Stimulated activated memory B cell treated with anti-CD40 and anti-IgM and Interleukin-4, amounts not matched to agents 10 μg/mL and 1 μg/mL and 100 μg/mL, for 72 hours (primary cell): ENCODE data around the gene SYT11.
"Not testable (repeated sequence)": the region's sequence is repeated elsewhere in the genome, so short reads cannot be mapped to it uniquely, and the experiment has no call there.

Source experiments
- ATAC-seq: fragments of 150-1000 bp; cut with Tn5 transposase; 2 replicates; pipeline ENCODE4 v1.10.0; 2021
- H3K27ac Mint-ChIP-seq: one replicate; pipeline ENCODE4 v1.8.0; 2022; ENCODE audit warnings: mild to moderate bottlenecking, mixed read lengths
- H3K27me3 Mint-ChIP-seq: one replicate; pipeline ENCODE4 v1.8.0; 2022; ENCODE audit warnings: mixed read lengths
- H3K36me3 Mint-ChIP-seq: one replicate; pipeline ENCODE4 v1.8.0; 2022; ENCODE audit warnings: mixed read lengths
- H3K4me1 Mint-ChIP-seq: one replicate; pipeline ENCODE4 v1.8.0; 2022; ENCODE audit warnings: mixed read lengths
- H3K4me3 Mint-ChIP-seq: one replicate; pipeline ENCODE4 v1.8.0; 2022; ENCODE audit warnings: mild to moderate bottlenecking, moderate library complexity, mixed read lengths
- H3K9me3 Mint-ChIP-seq: one replicate; pipeline ENCODE4 v1.8.0; 2022; ENCODE audit warnings: mixed read lengths

The SYT11 gene

GRCh38 chr1:155859234-155859829 is at the start of gene SYT11:
SYT11 (plus strand) TSS chr1:155859567; CDS start chr1:155859762, 195 bp downstream.
- peaks cover 44% of the 10 kb centered on the region for H3K4me1 Mint-ChIP-seq
- peak within 1 kb of the TSS; percentile 95 for H3K27ac Mint-ChIP-seq
- H3K4me3 Mint-ChIP-seq = peak within 1 kb of the TSS; percentile 86
- no peaks in the 10 kb centered on the region for H3K9me3 Mint-ChIP-seq
- peaks cover 21% of the 10 kb centered on the region for H3K27me3 Mint-ChIP-seq
- H3K36me3 Mint-ChIP-seq = peaks cover 9% of the 10 kb centered on the region
- peak; percentile 94 for ATAC-seq

GRCh38 chr1:155812878-155813277 is 46.5 kb upstream of the SYT11 start:
- H3K27ac Mint-ChIP-seq = no peak overlapping the region
- H3K4me1 Mint-ChIP-seq = peaks cover 13% of the 10 kb centered on the region
- ATAC-seq = no peak
- no peaks in the 10 kb centered on the region for H3K27me3 Mint-ChIP-seq
- peaks cover 45% of the 10 kb centered on the region for H3K36me3 Mint-ChIP-seq
- no peak overlapping the region for H3K4me3 Mint-ChIP-seq
- peaks cover 3% of the 10 kb centered on the region for H3K9me3 Mint-ChIP-seq

GRCh38 chr1:155813672-155814071 is 45.7 kb upstream of the SYT11 start:
- Mint-ChIP-seq H3K4me3 (no peak overlapping the region), H3K27me3 (no peaks in the 10 kb centered on the region), H3K4me1 (peaks cover 6% of the 10 kb centered on the region), H3K9me3 (no peaks in the 10 kb centered on the region), H3K36me3 (peaks cover 44% of the 10 kb centered on the region), H3K27ac (no peak overlapping the region)
- no peak for ATAC-seq

GRCh38 chr1:155816351-155816750 is 43.0 kb upstream of the SYT11 start:
- Mint-ChIP-seq H3K4me1 (peaks cover 6% of the 10 kb centered on the region), H3K27me3 (no peaks in the 10 kb centered on the region), H3K4me3 (no peak overlapping the region), H3K9me3 (no peaks in the 10 kb centered on the region), H3K36me3 (peaks cover 48% of the 10 kb centered on the region), H3K27ac (peak overlapping the region; percentile 6)
- ATAC-seq = no peak

- no peak overlapping the region for H3K4me3 Mint-ChIP-seq
- H3K27me3 Mint-ChIP-seq = no peaks in the 10 kb centered on the region
- ATAC-seq = no peak
- H3K36me3 Mint-ChIP-seq = peaks cover 28% of the 10 kb centered on the region
- no peak overlapping the region for H3K27ac Mint-ChIP-seq
- H3K9me3 Mint-ChIP-seq = no peaks in the 10 kb centered on the region
- H3K4me1 Mint-ChIP-seq = no peaks in the 10 kb centered on the region
Observed at GRCh38 chr1:155827450-155827849, 31.9 kb upstream of the SYT11 start.

- H3K4me3 Mint-ChIP-seq = no peak overlapping the region
- H3K27me3 Mint-ChIP-seq = no peaks in the 10 kb centered on the region
Observed at GRCh38 chr1:155831279-155831976, 27.9 kb upstream of the SYT11 start.

GRCh38 chr1:155833665-155834295 is 25.6 kb upstream of the SYT11 start:
- ATAC-seq = no peak
- Mint-ChIP-seq H3K36me3 (peaks cover 45% of the 10 kb centered on the region), H3K9me3 (no peaks in the 10 kb centered on the region), H3K4me3 (no peak overlapping the region), H3K4me1 (peaks cover 35% of the 10 kb centered on the region), H3K27me3 (no peaks in the 10 kb centered on the region), H3K27ac (peak overlapping the region; percentile 23)

More at GRCh38 chr1:155831279-155831976, 27.9 kb upstream of the SYT11 start:
- Mint-ChIP-seq H3K4me1 (peaks cover 23% of the 10 kb centered on the region), H3K36me3 (peaks cover 42% of the 10 kb centered on the region), H3K9me3 (no peaks in the 10 kb centered on the region), H3K27ac (no peak overlapping the region)
- ATAC-seq = no peak

- H3K4me3 Mint-ChIP-seq = no peak overlapping the region
- H3K27ac Mint-ChIP-seq = peak overlapping the region; percentile 23
- ATAC-seq = no peak
- H3K36me3 Mint-ChIP-seq = peaks cover 50% of the 10 kb centered on the region
- no peaks in the 10 kb centered on the region for H3K9me3 Mint-ChIP-seq
- peaks cover 40% of the 10 kb centered on the region for H3K4me1 Mint-ChIP-seq
- H3K27me3 Mint-ChIP-seq = no peaks in the 10 kb centered on the region
Observed at GRCh38 chr1:155834296-155834926, 25.0 kb upstream of the SYT11 start.

GRCh38 chr1:155834927-155835399 is 24.4 kb upstream of the SYT11 start:
- H3K27ac Mint-ChIP-seq, H3K9me3 Mint-ChIP-seq, H3K4me3 Mint-ChIP-seq, H3K27me3 Mint-ChIP-seq, ATAC-seq: not testable (repeated sequence)
- Mint-ChIP-seq H3K4me1 (peaks cover 43% of the 10 kb centered on the region), H3K36me3 (peaks cover 50% of the 10 kb centered on the region)

- H3K27ac Mint-ChIP-seq = no peak overlapping the region
- H3K9me3 Mint-ChIP-seq = no peaks in the 10 kb centered on the region
- no peak overlapping the region for H3K4me3 Mint-ChIP-seq
- H3K27me3 Mint-ChIP-seq = no peaks in the 10 kb centered on the region
- peaks cover 45% of the 10 kb centered on the region for H3K4me1 Mint-ChIP-seq
- peaks cover 50% of the 10 kb centered on the region for H3K36me3 Mint-ChIP-seq
- no peak for ATAC-seq
Observed at GRCh38 chr1:155835548-155835947, 23.8 kb upstream of the SYT11 start.

- H3K36me3 Mint-ChIP-seq = peaks cover 54% of the 10 kb centered on the region
- ATAC-seq = no peak
- no peak overlapping the region for H3K4me3 Mint-ChIP-seq
- H3K9me3 Mint-ChIP-seq = no peaks in the 10 kb centered on the region
- H3K4me1 Mint-ChIP-seq = peaks cover 46% of the 10 kb centered on the region
- H3K27ac Mint-ChIP-seq = no peak overlapping the region
- H3K27me3 Mint-ChIP-seq = no peaks in the 10 kb centered on the region
Observed at GRCh38 chr1:155840386-155840785, 19.0 kb upstream of the SYT11 start.

- Mint-ChIP-seq H3K36me3 (peaks cover 49% of the 10 kb centered on the region), H3K4me3 (no peak overlapping the region), H3K27ac (no peak overlapping the region), H3K4me1 (peaks cover 42% of the 10 kb centered on the region), H3K27me3 (no peaks in the 10 kb centered on the region), H3K9me3 (no peaks in the 10 kb centered on the region)
- no peak for ATAC-seq
Observed at GRCh38 chr1:155844860-155845421, 14.4 kb upstream of the SYT11 start.

GRCh38 chr1:155847823-155848529 is 11.4 kb upstream of the SYT11 start:
- Mint-ChIP-seq H3K27me3 (no peaks in the 10 kb centered on the region), H3K4me1 (peaks cover 60% of the 10 kb centered on the region), H3K36me3 (peaks cover 66% of the 10 kb centered on the region), H3K27ac (peak overlapping the region; percentile 35), H3K4me3 (no peak overlapping the region), H3K9me3 (no peaks in the 10 kb centered on the region)
- no peak for ATAC-seq

GRCh38 chr1:155850345-155850744 is 9.0 kb upstream of the SYT11 start:
- ATAC-seq = no peak
- Mint-ChIP-seq H3K9me3 (no peaks in the 10 kb centered on the region), H3K27ac (no peak overlapping the region), H3K27me3 (no peaks in the 10 kb centered on the region), H3K4me3 (no peak overlapping the region), H3K4me1 (peaks cover 47% of the 10 kb centered on the region), H3K36me3 (peaks cover 59% of the 10 kb centered on the region)
